ACC112 (cell line): ENCODE results near the gene PLCB2.
A peak's percentile ranks its signal among the peaks of the same experiment; 100 is the strongest.

ENCODE experiments used
- H2AFZ ChIP-seq: fragments of 200-600 bp; sonication (generic); one replicate; pipeline ENCODE4 v1.6.0; 2017; ENCODE audit warnings: antibody characterized with exemption, low read length; ENCODE audit not compliant: unreplicated experiment
- H3K27ac ChIP-seq: fragments of 200-600 bp; sonication (generic); 2 replicates; pipeline ENCODE4 v1.5.1; 2014; ENCODE audit warnings: low read depth, mild to moderate bottlenecking, antibody characterized with exemption, low read length, moderate library complexity
- H3K27me3 ChIP-seq: fragments of 200-600 bp; sonication (generic); 2 replicates; pipeline ENCODE4 v1.6.1; 2014; ENCODE audit warnings: mild to moderate bottlenecking, antibody characterized with exemption, low read length, moderate library complexity, mixed read lengths; ENCODE audit not compliant: insufficient read depth
- H3K36me3 ChIP-seq: fragments of 200-600 bp; sonication (generic); 2 replicates; pipeline ENCODE4 v1.6.1; 2016; ENCODE audit warnings: mild to moderate bottlenecking, antibody characterized with exemption, low read length, moderate library complexity, mixed read lengths; ENCODE audit not compliant: insufficient read depth
- H3K4me1 ChIP-seq: fragments of 200-600 bp; sonication (generic); one replicate; pipeline ENCODE4 v1.6.1; 2016; ENCODE audit warnings: low read length, mixed read lengths; ENCODE audit not compliant: insufficient read depth, unreplicated experiment, control insufficient read depth
- H3K4me3 ChIP-seq: fragments of 200-600 bp; sonication (generic); 2 replicates; pipeline ENCODE4 v1.5.1; 2014; ENCODE audit warnings: mild to moderate bottlenecking, low read depth, low read length
- H3K79me2 ChIP-seq: fragments of 200-600 bp; sonication (generic); one replicate; pipeline ENCODE4 v1.6.0; 2016; ENCODE audit warnings: low read length; ENCODE audit not compliant: control insufficient read depth, unreplicated experiment, insufficient read depth

PLCB2 gene

DNA sequence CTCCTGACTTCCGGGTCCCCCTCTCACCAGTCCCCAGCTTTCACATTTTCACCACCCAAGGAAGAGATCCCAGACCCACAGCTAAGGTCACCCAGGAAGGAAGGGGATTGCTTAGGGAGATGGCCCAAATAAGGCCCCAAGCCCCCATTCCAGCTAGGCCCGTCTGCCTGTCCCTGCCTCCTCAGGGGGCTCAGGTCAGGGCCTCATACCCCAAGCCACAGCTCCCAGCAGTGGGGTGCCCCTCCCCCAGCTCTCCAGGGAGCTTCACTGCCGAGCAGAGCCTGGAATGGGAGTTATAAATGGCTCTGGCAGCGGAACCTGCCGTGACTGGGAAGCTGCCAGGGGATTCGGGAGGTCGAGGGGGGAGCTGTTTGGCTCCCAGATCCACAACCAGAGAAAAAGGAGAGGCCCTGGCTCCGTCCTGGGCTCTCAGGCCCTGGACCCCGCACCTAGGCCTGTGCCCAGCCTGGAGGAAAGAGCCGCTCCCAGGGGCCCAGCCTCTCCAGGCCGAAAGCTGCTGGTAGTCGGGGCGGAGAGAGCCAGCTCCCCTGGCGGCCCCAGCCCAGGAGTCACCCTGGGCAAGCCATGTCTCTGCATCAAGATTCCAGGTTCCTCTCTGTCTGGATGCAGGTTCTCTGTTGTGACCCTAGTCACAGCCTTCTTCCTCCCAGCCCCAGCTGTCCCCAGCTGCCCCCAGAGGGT, 32.5 kb upstream of the PLCB2 start:
- no peak overlapping the region for H2AFZ ChIP-seq
- H3K27me3 ChIP-seq: no peaks in the 10 kb centered on the region
- peaks cover 90% of the 10 kb centered on the region for H3K4me1 ChIP-seq
- H3K4me3 ChIP-seq: peak overlapping the region; percentile 77
- H3K27ac ChIP-seq: peak overlapping the region; percentile 95
- peaks cover 28% of the 10 kb centered on the region for H3K79me2 ChIP-seq
- no peaks in the 10 kb centered on the region for H3K36me3 ChIP-seq

DNA sequence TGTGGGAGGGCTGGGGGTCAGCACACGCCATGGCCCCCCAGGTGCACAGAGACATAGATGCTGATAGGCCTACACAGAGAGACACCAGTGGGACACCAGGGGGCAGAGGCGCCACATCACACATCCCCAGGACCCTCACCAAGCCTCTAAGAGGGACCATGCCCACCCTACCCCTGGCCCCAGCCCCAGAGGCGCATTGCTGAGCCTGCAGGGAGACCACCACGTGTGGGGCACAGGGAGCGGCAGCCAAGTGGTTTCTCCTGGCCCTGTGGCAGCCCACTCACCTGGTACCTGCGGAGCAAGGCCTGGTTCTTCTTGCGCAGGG, 31.8 kb upstream of the PLCB2 start:
- peak overlapping the region; percentile 95 for H3K27ac ChIP-seq
- H3K27me3 ChIP-seq: no peaks in the 10 kb centered on the region
- H3K79me2 ChIP-seq: peaks cover 28% of the 10 kb centered on the region
- peak overlapping the region; percentile 77 for H3K4me3 ChIP-seq
- no peaks in the 10 kb centered on the region for H3K36me3 ChIP-seq
- no peak overlapping the region for H2AFZ ChIP-seq
- H3K4me1 ChIP-seq: peaks cover 90% of the 10 kb centered on the region

DNA sequence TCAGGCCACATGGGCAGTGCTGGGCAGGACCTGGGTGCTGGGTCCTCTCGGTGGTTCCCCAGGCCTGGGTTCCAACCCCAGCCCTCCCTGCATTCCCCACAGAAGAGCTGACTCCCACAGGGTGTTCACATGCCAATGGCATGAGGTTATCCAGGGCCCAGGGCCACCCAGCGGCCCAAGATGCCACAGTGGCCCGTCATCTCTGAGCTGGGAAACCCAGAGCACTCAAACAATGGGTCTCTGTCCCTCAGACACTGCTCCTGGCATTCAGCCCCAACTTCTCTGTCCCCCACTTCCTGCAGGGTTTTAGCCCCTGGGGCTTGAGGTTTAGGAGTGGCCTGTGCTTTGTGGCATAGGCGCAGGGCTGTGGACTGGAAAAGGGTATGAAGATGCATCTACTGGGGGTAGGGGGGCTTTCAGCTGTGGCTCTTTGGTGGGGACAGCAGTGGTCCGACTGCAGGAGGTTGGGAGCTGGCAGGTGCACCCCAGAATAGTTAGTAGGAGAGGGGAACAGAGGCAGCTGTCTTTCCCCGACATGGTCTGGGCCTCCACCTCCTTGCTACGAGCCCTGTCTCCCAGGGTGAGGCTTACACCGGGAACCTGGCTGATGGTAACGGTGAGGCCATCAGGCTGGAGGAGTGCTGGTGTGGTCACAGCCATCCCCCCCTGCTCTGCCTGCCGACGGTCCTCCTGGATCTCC, 31.3 kb upstream of the PLCB2 start:
- no peak overlapping the region for H2AFZ ChIP-seq
- peaks cover 91% of the 10 kb centered on the region for H3K4me1 ChIP-seq
- peak overlapping the region; percentile 95 for H3K27ac ChIP-seq
- H3K27me3 ChIP-seq: no peaks in the 10 kb centered on the region
- no peaks in the 10 kb centered on the region for H3K36me3 ChIP-seq
- peak overlapping the region; percentile 77 for H3K4me3 ChIP-seq
- peaks cover 28% of the 10 kb centered on the region for H3K79me2 ChIP-seq

DNA sequence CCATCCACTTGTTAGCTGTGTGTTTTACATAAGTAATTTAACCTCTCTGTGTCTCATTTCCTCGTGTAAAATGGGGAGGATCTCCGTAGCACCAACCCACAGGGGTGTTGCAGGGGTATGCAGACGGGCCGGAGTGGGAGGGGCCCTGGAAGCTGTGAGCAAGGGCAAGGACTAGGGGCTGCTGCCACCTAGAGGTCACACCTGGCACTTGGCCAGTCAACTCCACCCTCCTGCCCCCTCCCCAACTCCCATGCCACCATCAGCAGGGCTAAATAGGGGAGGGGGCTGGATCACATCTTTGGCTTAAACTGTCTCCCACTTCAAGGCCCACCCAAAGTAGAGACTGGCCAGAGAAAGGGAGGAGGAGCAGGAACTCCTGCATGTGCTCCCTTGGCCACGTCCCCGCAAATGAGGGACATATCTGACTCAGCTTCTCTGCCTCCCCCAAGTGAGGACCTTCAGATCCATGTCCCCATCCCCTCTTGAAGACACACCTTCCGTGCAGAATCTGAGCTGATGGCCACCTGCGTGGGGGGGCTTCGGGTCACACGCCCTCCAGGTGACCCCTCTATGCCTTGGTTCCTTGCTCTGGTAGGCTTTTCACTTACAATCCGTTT, 30.4 kb upstream of the PLCB2 start:
- Histone ChIP-seq H3K4me1 (peaks cover 87% of the 10 kb centered on the region), H3K27me3 (no peaks in the 10 kb centered on the region), H3K4me3 (peak overlapping the region; percentile 77), H3K36me3 (no peaks in the 10 kb centered on the region), H2AFZ (no peak overlapping the region), H3K27ac (peak overlapping the region; percentile 95), H3K79me2 (peaks cover 28% of the 10 kb centered on the region)

DNA sequence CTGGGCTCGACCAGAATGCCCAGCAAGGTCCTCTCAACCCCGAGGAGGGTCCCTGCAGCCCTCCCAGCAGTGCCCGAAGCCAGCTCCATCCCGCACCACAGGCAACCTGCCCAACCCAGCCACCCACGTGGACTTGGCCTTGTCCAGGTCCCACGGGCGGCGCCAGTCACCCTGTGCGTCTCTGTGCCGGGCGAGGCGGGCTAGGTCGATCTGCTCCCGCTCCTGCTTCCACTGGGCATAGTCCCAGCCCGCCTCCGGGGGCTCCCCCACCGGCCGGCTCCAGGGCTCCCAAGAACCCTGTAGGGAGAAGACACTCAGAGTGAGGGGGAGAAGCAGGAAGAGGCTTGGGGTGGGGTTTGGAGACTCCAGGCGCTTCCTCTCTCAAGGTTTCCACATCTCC, 29.9 kb upstream of the PLCB2 start:
- Histone ChIP-seq H3K27ac (no peak overlapping the region; the same call in 1 of the 2 replicates), H2AFZ (no peak overlapping the region), H3K4me1 (peaks cover 82% of the 10 kb centered on the region), H3K79me2 (peaks cover 28% of the 10 kb centered on the region), H3K4me3 (peak overlapping the region; percentile 77; the same call in 1 of the 2 replicates), H3K27me3 (no peaks in the 10 kb centered on the region), H3K36me3 (no peaks in the 10 kb centered on the region)

DNA sequence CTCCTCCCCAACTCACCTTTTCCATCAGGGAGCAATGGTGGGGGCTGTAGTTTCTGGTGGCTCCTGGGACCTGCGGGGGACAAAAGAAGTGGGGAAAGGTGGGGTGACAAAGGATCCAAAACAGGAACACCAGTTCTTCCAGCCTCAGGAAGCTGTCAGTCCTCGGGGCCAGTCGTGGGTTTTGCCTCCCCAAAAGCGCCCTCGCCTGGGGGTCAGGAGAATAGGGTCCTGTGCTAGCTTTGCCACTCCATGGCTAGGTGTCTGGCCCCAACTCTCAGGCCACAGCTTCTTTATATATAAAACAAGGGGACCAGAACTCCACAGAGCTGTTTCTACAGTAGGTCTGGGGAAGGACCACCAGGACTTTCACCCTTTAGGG, 29.0 kb upstream of the PLCB2 start:
- peaks cover 75% of the 10 kb centered on the region for H3K4me1 ChIP-seq
- H3K27me3 ChIP-seq: no peaks in the 10 kb centered on the region
- no peak overlapping the region for H2AFZ ChIP-seq
- no peaks in the 10 kb centered on the region for H3K36me3 ChIP-seq
- H3K79me2 ChIP-seq: peaks cover 28% of the 10 kb centered on the region
- H3K4me3 ChIP-seq: no peak overlapping the region
- no peak overlapping the region for H3K27ac ChIP-seq

DNA sequence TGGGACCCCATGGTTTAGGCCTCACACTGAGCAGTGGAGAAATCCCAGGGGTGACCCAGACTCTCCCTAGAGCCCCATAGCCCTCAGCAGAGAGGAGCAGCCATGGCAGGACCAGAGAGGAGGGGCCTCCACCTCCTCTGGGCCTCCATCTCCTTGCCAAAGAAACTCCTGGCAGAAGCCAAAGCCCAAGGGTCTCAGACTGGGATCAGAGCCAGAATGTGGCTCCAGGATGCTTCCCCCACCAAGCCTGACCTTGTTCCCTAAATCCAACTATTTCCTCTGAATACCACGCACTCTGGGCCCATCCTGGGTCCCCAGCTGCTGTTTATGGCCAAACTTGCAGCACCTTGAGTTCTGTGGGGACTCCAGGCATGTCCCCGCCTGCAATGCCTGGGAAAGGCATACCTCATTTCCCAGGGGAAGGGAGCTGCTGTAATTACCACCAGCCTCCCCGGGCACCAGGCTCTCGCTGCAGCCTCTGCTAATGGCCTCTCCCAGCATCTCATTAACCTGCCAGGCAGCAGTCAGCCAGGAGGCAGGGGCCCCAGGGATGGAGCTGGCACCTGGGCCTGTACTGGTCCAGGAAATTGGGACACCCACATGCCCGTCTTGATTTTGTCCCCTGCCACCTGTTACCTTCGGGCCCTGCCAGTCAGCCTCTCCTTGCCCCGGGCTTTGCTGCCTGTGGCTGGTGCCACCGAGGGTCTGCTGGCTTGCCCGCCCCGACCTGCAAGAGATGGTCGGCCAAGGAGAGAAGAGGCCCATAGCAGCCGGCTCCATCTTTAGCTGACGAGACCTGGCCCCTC, 28.4 kb upstream of the PLCB2 start:
- Histone ChIP-seq H3K79me2 (peaks cover 28% of the 10 kb centered on the region), H3K4me3 (no peak overlapping the region), H3K27ac (no peak overlapping the region), H3K27me3 (no peaks in the 10 kb centered on the region), H2AFZ (no peak overlapping the region), H3K36me3 (no peaks in the 10 kb centered on the region), H3K4me1 (peaks cover 69% of the 10 kb centered on the region)

DNA sequence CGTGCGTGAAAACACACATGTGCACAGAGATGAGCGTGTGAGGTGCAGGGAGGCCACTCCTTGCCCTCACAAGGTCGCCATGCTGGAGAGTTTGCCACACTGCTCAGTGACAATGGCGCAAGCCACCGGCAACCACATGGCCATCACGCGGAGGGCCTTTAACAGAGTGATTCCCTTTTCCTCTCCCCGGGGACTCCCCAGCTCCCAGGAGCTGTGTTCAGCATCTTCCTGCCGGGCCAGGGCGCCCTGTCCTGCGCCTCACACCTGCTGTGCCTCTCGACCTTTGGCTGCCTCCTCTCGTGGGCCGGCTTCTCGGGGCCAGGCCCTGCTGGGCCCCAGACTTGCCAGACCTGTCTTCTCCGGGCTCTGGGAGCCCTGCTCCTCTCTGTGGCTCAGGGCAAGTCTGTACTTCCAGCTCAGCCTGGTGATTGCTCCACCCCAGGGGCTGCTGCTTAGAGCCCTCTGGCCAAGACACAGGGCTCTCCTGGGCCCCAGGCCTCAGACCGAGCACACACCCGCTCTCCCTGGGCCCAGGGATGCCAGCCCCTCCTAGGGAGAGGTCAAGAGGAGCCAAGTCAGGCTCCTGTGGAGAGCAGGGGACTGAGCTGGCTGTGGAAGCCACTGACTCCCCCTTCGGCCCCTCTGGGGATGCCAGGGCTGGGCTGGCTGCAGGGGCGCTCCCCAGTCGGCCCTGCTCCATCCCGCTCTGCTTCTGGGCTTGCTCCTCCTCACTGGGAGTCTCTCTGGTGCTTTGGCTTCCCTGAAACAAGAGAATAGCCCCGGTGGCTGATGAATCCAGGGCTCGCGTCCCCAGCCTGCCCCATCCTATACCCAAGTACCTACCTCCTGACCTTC, 27.4 kb upstream of the PLCB2 start:
- peaks cover 27% of the 10 kb centered on the region for H3K79me2 ChIP-seq
- H3K4me3 ChIP-seq: no peak overlapping the region
- H2AFZ ChIP-seq: no peak overlapping the region
- no peaks in the 10 kb centered on the region for H3K36me3 ChIP-seq
- H3K27me3 ChIP-seq: no peaks in the 10 kb centered on the region
- H3K27ac ChIP-seq: peak overlapping the region; percentile 39
- H3K4me1 ChIP-seq: peaks cover 62% of the 10 kb centered on the region

DNA sequence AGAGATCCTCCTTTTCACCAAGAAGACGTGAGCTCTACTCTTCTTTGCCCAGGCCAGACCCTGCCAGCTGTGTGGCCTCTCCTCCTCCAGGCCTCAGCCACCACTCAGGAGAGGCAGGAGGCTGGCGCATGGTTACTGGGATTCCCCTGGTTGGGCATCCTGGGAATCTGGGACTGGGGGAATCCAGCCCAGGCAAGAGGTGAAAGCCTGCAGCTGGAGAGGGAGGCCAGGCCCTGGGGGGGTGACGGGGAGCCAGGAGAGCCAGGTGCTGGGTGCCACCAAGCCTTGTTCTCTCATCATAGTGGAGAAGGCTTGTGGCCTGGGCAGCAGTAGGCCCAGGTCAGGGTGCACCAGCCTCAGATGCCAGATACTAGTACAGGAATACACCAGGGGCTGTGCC, 26.8 kb upstream of the PLCB2 start:
- peak overlapping the region; percentile 39 for H3K27ac ChIP-seq
- no peak overlapping the region for H3K4me3 ChIP-seq
- peaks cover 58% of the 10 kb centered on the region for H3K4me1 ChIP-seq
- H3K27me3 ChIP-seq: no peaks in the 10 kb centered on the region
- H3K36me3 ChIP-seq: no peaks in the 10 kb centered on the region
- no peak overlapping the region for H2AFZ ChIP-seq
- H3K79me2 ChIP-seq: peaks cover 20% of the 10 kb centered on the region
